T-helper 9 cell (primary cell): ENCODE measurements around the gene GNAQ.

Experiments used
- DNase-seq: peaks from one replicate; pipeline ENCODE4 v3.0.0-alpha.2; 2020

Gene GNAQ

GRCh38 chr9:77672183-77672582, 359.4 kb downstream of the GNAQ start:
- DNase-seq, result no peak

- no peak for DNase-seq
These were observed 364.5 kb downstream of the GNAQ start for GRCh38 chr9:77667151-77667550.
